GM12864 (cell line): ENCODE results near the gene JMJD7.

Experiments
- DNase-seq: peaks from one replicate; pipeline ENCODE4 v3.0.0-alpha.2; 2011; ENCODE audit warnings: low read depth
- H3K4me3 ChIP-seq: 2 replicates; pipeline ENCODE4 v1.5.1; 2011; ENCODE audit warnings: mild to moderate bottlenecking, low read depth, low read length, control low read depth
- TF ChIP-seq, protein P1 (sequence below): IDR thresholded peaks from 2 replicates; pipeline ENCODE4 v1.5.1; 2011; ENCODE audit warnings: low read depth, mild to moderate bottlenecking, moderate library complexity, low read length, control low read depth, inconsistent platforms; ENCODE audit errors: missing control alignments

Gene JMJD7

DNA sequence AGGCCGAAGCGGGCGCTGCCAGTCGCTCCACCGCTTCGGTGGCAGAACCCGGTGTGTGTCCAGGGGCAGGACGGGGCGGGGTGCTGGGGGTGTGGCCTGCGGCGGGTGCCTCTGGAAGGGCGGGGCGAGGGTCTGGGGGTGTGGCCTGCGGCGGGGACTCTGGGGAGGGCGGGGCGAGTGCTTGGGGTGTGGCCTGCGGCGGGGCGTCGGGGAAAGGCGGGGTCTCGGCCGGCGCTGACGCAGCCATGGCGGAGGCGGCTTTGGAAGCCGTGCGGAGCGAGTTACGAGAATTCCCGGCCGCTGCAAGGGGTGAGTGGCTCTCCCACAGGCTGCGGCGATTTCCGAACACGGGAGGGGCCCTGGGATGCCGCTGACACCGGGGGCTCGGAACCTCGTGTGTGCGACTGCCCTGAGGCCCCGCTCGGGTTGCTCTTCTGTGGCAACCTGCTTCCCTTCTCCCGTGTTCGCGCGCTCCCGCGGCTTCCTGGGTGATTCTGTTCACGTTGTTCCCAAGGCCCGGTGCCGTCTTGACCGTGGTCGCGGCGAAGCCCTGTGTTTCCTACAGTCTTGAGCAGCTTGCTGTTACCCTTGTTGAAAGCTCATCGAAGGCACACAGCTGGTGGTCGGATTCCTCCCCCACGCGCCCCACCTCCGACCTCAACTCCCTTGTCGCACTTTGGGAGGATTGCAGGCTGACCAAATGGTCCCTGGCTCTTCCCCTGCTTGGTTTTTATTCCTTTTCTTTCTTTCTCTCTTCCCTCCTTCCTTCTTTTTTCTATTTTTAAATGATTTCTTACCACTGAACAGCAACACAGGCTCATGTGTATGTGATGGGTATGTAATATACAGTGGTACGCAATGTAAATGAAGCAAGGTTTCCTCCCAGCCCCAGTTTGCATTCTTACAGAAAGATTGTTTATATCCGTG, at the start of gene JMJD7:
Gene JMJD7, plus strand, starts transcription at position 213 of the 927 bp plus-strand sequence. Its CDS starts 33 bp downstream, at position 246.
- peak within 1 kb of the TSS; percentile 62 for H3K4me3 ChIP-seq
- peak; percentile 18 for DNase-seq
- TF ChIP-seq, protein P1, sequence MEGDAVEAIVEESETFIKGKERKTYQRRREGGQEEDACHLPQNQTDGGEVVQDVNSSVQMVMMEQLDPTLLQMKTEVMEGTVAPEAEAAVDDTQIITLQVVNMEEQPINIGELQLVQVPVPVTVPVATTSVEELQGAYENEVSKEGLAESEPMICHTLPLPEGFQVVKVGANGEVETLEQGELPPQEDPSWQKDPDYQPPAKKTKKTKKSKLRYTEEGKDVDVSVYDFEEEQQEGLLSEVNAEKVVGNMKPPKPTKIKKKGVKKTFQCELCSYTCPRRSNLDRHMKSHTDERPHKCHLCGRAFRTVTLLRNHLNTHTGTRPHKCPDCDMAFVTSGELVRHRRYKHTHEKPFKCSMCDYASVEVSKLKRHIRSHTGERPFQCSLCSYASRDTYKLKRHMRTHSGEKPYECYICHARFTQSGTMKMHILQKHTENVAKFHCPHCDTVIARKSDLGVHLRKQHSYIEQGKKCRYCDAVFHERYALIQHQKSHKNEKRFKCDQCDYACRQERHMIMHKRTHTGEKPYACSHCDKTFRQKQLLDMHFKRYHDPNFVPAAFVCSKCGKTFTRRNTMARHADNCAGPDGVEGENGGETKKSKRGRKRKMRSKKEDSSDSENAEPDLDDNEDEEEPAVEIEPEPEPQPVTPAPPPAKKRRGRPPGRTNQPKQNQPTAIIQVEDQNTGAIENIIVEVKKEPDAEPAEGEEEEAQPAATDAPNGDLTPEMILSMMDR: no peak

DNA sequence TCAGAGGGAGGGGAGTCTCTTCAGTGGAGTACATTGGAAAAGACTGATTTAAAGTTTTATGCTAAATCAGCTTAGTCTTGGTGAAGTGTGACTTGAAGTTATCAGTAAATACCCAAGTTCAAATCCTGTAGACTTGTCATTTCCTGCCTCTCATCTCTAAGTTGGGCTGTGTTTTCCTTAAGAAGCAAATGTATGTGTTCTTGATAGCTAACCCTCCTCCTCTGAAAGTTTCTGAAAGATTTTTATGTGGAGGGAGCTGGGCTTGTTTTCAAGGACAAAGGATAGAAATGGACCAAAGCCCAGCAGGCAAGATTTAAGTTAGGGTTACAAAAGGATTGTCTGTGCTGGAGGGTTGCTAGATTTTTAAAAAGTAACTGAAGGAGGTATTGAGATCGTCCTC, 49.4 kb upstream of the JMJD7 start:
- no peak for DNase-seq
- no peak overlapping the region for H3K4me3 ChIP-seq
- TF ChIP-seq, protein P1: no peak

DNA sequence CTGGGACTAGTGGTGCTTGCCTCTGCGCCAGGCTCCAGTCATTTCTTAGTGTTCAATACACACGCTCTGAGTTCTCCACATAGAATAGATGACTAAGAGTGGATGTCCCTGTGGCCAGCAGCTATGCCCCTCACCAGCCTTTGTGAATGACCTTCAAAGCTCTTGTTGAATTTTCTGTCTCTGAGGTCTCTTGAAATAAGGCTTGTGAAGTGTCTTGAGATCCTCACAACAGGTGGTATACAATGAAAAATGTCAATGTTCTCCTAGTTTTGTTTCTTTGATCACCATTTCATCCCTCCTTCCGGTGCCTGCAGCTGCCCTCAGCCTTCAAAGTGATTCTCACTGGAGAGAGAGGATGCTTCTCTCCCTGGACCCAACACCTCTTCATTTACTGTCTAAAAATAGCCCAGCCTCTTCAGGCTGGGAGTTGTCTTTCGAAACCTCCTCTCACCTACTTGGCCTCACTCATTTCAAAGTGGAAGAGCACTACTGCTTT, 48.2 kb upstream of the JMJD7 start:
- DNase-seq: no peak
- TF ChIP-seq, protein P1: no peak
- no peak overlapping the region for H3K4me3 ChIP-seq

DNA sequence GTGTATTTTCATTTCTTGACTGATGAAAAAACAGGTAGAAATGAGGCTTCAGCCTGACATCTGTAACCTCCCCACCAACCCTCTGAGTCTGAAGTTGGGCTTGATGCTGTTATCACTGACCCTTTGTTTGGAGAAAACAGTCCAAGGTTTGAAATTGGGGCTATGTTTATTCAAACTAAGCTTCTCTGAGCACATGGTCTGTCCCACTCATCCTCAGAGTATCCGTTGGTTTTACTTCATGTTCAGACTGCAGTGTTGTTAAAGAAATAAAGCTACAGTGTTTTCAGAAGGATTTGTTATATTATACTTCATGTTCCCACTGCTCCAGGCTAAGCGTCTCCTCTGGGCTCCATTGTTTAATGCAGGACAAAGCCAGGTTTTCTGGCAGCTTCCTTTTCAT, 47.6 kb upstream of the JMJD7 start:
- TF ChIP-seq, protein P1: no peak
- H3K4me3 ChIP-seq: no peak overlapping the region
- DNase-seq: no peak

DNA sequence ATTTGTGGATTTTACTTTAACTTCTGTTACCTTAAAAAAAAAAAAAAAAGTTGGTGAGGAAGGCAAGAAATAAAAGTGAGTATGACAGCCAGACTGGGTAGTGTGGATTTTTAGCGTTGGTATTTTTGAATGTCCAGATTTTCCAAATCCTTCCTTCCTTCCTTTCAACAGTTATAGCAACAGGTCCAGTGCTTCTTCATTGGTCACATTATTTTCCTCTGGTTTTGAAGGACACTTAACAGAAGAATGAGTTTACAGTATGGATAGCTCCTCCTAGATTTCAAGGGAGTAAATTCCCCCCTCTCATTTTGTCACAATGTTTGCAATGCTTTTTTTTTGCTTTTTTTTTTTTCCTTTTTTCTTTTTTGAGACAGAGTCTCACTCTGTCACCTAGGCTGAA, 47.2 kb upstream of the JMJD7 start:
- DNase-seq: no peak
- H3K4me3 ChIP-seq: no peak overlapping the region
- TF ChIP-seq, protein P1: no peak

DNA sequence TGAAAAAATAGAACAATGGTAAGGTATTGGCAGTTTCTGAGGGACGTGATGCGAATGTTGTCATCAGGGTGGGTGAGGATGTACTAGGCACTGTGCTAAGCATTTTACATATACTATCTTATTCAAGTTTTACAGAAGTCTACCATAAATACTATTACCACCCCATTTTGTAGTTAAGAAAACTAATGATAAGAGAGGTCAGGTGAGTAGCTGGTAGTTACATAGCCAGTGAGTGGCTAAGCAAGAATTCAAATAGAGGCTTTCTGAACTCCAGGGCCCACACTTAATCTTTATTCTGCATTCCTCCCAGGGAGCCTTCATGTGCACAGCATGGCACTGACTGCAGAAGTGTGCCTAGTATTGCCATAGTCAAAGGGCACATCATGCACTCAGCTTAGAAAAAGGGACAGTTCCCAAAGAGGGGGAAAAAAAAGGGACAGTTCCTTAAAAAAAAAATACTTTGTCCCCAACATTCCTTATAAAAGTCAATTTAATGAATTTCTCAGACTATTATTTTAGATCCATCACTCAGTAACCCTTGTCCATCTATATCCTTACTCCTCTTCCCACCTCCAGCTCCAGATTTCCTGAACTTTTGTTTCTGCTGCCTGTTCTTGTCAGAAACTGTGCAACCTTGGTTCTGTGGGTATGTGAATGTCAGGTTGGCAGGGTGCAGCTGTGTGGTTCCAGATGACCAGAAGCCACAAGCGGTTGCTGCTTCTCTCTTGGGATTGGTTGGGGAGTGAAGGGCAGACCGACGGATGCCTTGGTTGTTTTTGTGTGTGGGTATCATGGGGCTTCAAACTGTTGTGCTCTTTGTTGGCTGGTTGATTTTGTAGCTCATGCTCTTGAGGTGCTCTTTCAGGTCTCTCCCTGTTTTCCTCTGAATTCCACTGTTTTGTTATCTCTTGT, 45.3 kb upstream of the JMJD7 start:
- no peak overlapping the region for H3K4me3 ChIP-seq
- no peak for DNase-seq
- TF ChIP-seq, protein P1: no peak
